ENCODE measurements around the gene TBL1XR1.

Gene TBL1XR1

DNA sequence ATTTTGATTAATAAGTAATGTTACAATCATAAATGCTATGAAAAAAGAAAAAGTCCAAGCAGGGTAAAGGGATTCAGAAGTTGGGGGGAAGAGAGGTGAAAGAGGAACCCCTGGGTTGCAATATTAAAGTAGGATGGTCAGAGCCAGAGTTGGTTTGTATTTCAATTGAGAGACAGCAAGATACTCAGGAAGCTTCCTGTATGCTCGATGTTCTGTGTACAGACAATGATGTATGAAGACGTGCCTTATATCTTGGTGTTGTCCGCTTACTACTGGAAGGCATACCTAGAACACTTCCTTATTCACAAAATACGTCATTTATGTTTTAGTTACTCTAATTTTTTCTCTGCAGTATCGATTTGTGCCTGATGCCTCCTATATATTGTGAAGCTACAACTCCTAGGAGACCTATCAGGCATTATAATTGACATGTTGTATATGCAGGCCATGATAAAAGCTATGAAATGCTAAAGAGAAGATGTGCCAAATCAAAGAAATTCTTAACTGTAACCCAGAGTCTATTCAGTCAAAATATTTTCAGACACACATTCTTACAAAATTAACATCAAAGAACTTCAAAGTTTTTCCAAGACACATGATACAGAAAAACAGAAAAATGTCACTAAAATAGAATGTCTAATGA lies 87.5 kb downstream of the TBL1XR1 start:
- Histone ChIP-seq H3K27ac (no peak overlapping the region), H3K4me1 (peaks cover 0 to 79% (median 15%) of the 10 kb centered on the region in 4 donors), H3K27me3 (no peaks in the 10 kb centered on the region), H3K4me3 (no peak overlapping the region), H3K9me3 (no peaks in the 10 kb centered on the region), H3K36me3 (no peaks in the 10 kb centered on the region)
- intact Hi-C loops (cut with DNase I; ENCODE audit: low total_unique reads) = no loop called here
- DNase-seq = no peak
- TF ChIP-seq, protein P1, sequence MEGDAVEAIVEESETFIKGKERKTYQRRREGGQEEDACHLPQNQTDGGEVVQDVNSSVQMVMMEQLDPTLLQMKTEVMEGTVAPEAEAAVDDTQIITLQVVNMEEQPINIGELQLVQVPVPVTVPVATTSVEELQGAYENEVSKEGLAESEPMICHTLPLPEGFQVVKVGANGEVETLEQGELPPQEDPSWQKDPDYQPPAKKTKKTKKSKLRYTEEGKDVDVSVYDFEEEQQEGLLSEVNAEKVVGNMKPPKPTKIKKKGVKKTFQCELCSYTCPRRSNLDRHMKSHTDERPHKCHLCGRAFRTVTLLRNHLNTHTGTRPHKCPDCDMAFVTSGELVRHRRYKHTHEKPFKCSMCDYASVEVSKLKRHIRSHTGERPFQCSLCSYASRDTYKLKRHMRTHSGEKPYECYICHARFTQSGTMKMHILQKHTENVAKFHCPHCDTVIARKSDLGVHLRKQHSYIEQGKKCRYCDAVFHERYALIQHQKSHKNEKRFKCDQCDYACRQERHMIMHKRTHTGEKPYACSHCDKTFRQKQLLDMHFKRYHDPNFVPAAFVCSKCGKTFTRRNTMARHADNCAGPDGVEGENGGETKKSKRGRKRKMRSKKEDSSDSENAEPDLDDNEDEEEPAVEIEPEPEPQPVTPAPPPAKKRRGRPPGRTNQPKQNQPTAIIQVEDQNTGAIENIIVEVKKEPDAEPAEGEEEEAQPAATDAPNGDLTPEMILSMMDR (IDR thresholded peaks at IDR 0.05) = no peak

DNA sequence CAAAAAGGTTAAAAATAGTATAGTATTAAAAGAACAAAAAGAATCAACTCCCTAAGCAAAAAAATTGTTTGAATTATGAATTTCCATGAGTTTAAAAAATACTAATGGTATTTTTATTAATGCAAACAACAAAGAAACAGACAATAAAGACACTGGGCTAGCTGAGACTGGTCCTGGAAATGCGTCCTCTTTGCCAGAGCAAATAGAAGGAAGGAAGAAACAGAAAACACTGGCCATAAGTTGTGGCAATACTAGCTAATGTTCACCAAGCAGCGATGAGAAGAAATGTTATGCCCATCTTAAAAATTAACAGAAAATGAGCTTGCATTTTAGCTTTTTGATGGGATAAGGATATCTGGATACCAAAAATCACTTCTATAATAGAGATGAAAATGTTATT lies 88.6 kb downstream of the TBL1XR1 start:
- Histone ChIP-seq H3K27me3 (no peaks in the 10 kb centered on the region), H3K36me3 (no peaks in the 10 kb centered on the region), H3K9me3 (no peaks in the 10 kb centered on the region), H3K4me3 (no peak overlapping the region), H3K27ac (no peak overlapping the region), H3K4me1 (peaks cover 0 to 83% (median 21%) of the 10 kb centered on the region in 4 donors)
- TF ChIP-seq, protein P1 (IDR thresholded peaks at IDR 0.05) = no peak
- intact Hi-C loops (cut with DNase I; ENCODE audit: low total_unique reads) = no loop called here
- DNase-seq = no peak

DNA sequence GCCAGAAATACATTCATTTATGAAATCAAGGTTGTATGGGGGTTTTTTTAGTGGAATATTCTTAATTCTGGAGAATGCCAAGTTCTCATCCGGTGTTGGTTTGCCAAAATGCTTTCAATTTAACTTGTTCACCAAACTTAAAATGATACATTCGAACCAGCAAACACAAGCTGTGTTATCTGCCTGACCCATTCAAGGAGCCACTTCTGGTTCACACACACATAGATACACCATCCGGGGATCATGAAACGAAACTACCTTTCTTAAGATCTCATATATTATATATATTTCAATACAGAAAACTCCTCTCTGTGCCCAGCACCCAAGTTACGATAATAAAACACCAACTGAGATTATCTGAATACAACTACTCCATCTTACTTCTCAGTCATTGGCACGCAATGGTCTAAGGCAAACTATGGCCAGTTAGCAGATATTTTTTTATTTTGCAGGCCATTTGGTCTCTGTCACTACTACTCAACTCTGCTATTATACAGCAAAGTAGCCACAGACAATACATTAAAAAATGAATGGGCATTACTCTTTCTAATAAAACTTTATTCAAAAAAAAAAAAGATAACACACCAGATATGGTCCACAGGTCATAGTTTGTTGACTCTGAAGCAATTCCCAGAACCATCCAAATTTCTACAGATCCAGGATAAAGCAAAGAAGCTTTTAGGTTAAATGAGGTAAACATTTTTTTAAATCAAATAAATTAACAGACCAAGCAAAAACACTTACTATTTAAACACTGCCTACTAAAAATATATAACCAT lies 89.6 kb downstream of the TBL1XR1 start:
- peaks cover 0 to 88% (median 26%) of the 10 kb centered on the region in 4 donors for H3K4me1 ChIP-seq

DNA sequence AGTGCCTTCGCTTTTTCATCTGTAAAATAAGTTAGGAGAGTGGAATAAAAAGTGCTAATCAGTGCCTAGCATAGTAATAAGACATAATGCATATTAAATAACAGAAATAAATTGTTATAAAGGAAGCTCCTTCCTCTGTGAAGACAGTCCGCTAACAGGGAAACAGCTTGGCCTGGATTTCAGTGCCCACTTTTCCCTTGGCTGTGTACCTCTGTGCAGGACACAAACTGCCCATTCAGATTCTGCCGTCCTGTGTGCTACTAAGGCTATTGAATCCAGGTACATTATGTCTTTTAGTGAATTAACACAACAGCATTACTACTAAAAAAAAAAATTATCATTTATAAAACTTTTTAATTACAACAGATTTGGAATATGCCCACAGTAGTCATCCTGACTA lies 90.7 kb downstream of the TBL1XR1 start:
- Histone ChIP-seq H3K36me3 (no peaks in the 10 kb centered on the region), H3K4me3 (no peak overlapping the region), H3K27me3 (no peaks in the 10 kb centered on the region), H3K9me3 (no peaks in the 10 kb centered on the region), H3K27ac (no peak overlapping the region), H3K4me1 (peaks cover 0 to 90% (median 31%) of the 10 kb centered on the region in 4 donors)
- intact Hi-C loops (cut with DNase I; ENCODE audit: low total_unique reads) = no loop called here
- TF ChIP-seq, protein P1 (IDR thresholded peaks at IDR 0.05) = no peak
- no peak for DNase-seq

More for the DNA sequence above, 89.6 kb downstream of the TBL1XR1 start:
- TF ChIP-seq, protein P1 (IDR thresholded peaks at IDR 0.05) = no peak
- Histone ChIP-seq H3K36me3 (no peaks in the 10 kb centered on the region), H3K9me3 (no peaks in the 10 kb centered on the region), H3K27me3 (no peaks in the 10 kb centered on the region), H3K27ac (no peak overlapping the region), H3K4me3 (no peak overlapping the region)
- no peak for DNase-seq
- intact Hi-C loops (cut with DNase I; ENCODE audit: low total_unique reads) = no loop called here

DNA sequence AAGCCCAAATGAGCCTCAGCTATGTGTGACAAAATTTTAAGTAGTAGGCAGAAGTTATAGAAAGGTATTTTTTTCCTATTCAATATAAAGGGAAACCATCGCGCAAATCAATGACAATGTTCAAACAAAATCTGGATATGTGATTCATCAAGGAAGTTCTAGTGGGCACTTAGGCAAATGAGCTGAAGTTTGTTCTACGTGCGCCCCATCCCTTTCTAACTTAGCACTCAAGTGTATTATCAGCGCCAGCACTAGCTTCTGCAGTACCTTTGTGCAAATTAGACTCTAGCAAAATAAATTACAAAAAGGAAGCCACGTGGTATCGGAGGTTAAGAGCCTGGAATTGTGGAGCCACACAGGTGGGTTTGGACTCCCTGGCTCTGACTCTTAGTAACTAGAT lies 91.1 kb downstream of the TBL1XR1 start:
- no peak for DNase-seq
- H3K9me3 ChIP-seq = no peaks in the 10 kb centered on the region
- H3K4me3 ChIP-seq = no peak overlapping the region
- intact Hi-C loops (cut with DNase I; ENCODE audit: low total_unique reads) = no loop called here
- no peak overlapping the region for H3K27ac ChIP-seq
- TF ChIP-seq, protein P1 (IDR thresholded peaks at IDR 0.05) = no peak
- H3K4me1 ChIP-seq = peaks cover 0 to 90% (median 31%) of the 10 kb centered on the region in 4 donors
- H3K36me3 ChIP-seq = no peaks in the 10 kb centered on the region
- no peaks in the 10 kb centered on the region for H3K27me3 ChIP-seq

All from tibial artery (tissue), 4 donors.